ENCODE measurements around the gene SNW1. TPM values are rescaled to one million over a fixed set of nuclear protein-coding genes. Genes with fewer than 3 reads are reported as not detected.

SNW1 gene
- total RNA-seq, 1 experiment from 2014 or later = 233 TPM

DNA sequence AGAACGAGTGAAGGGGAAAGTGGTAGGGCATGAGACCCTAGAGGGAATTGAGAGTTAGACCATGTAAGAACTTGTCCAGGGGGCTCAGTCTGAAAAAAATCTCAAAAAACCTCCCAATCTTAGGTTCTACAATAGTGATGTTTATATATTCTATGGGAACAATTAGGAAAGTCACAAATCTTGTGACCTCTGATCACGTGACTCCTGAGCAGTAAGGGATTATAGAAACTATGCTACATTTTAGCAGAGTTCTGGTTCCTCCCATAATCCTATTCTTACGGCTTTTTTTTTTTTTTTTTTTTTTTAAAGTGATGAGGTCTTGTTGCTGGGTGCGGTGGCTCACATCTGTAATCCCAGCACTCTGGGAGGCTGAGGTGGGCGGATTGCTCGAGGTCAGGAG, 44.8 kb upstream of the SNW1 start:
- Histone ChIP-seq H3F3A (ENCODE audit: insufficient read depth, low read depth) (no peaks in the 10 kb centered on the region), H2AFZ (no peak overlapping the region), H3K27ac (no peak overlapping the region), H4K20me1 (ENCODE audit: insufficient read depth) (no peaks in the 10 kb centered on the region), H3K9me2 (ENCODE audit: insufficient read depth) (no peaks in the 10 kb centered on the region), H3K4me2 (no peak overlapping the region), H3K79me2 (ENCODE audit: low read depth) (peaks cover 10% of the 10 kb centered on the region), H3K27me3 (ENCODE audit: insufficient read depth, low read depth) (no peaks in the 10 kb centered on the region), H3K9me3 (ENCODE audit: insufficient read depth, low read depth) (no peaks in the 10 kb centered on the region), H3K4me3 (no peak overlapping the region), H3K4me1 (replicated peaks; ENCODE audit: insufficient read depth) (no peaks in the 10 kb centered on the region; the same call in 1 of the 2 replicates), H3K36me3 (ENCODE audit: low read depth) (no peaks in the 10 kb centered on the region)
- no peak for TF ChIP-seq CTCF (conservative IDR thresholded peaks at IDR 0.05)
- no peak for TF ChIP-seq EZH2 (IDR thresholded peaks at IDR 0.05; ENCODE audit: low read depth)
- POLR2A ChIA-PET (ENCODE audit: unreplicated experiment) = no interaction called here
- no TSS peak for BruUV-seq (replicated peaks)
- CTCF ChIA-PET = interaction anchor here (0.7 kb wide), 1 partner anchor 485 kb away, joined by 8 read pairs; the partner anchor contains the start of gene GSTZ1
- DNase-seq = no peak
- intact Hi-C loops (cut with micrococcal nuclease; ENCODE audit: unreplicated experiment) = no loop called here

- Histone ChIP-seq H3K27me3 (ENCODE audit: insufficient read depth, low read depth) (no peaks in the 10 kb centered on the region), H3K9me2 (ENCODE audit: insufficient read depth) (no peaks in the 10 kb centered on the region), H3K4me3 (no peak overlapping the region), H3K36me3 (ENCODE audit: low read depth) (no peaks in the 10 kb centered on the region), H3K79me2 (ENCODE audit: low read depth) (peaks cover 10% of the 10 kb centered on the region), H3K9me3 (ENCODE audit: insufficient read depth, low read depth) (no peaks in the 10 kb centered on the region), H3K4me2 (no peak overlapping the region), H3K4me1 (replicated peaks; ENCODE audit: insufficient read depth) (peaks cover under 1% of the 10 kb centered on the region), H3F3A (ENCODE audit: insufficient read depth, low read depth) (no peaks in the 10 kb centered on the region), H2AFZ (no peak overlapping the region), H4K20me1 (ENCODE audit: insufficient read depth) (no peaks in the 10 kb centered on the region), H3K27ac (no peak overlapping the region)
- BruUV-seq (replicated peaks) = no TSS peak
- CTCF ChIA-PET = interaction anchor here (0.6 kb wide), 1 partner anchor 72 kb away, joined by 14 read pairs; no protein-coding TSS in a partner anchor
- POLR2A ChIA-PET (ENCODE audit: unreplicated experiment) = no interaction called here
- intact Hi-C loops (cut with micrococcal nuclease; ENCODE audit: unreplicated experiment) = no loop called here
- TF ChIP-seq EZH2 (IDR thresholded peaks at IDR 0.05; ENCODE audit: low read depth) (no peak), CTCF (conservative IDR thresholded peaks at IDR 0.05) (peak; percentile 68)
- DNase-seq = peak; percentile 41 to 52
Measured at GRCh38 chr14:77804592-77804991, 43.6 kb upstream of the SNW1 start.

- ChIA-PET POLR2A (ENCODE audit: unreplicated experiment) (interaction anchor here (0.6 kb wide), 3 partner anchors 21 to 39 kb away, joined by 3 to 9 read pairs (median 5); no protein-coding TSS in a partner anchor), CTCF (interaction anchor here (1.4 kb wide), 1 partner anchor 40 kb away, joined by 9 read pairs; the partner anchor contains the start of gene SNW1)
- Histone ChIP-seq H3K9me2 (ENCODE audit: insufficient read depth) (no peaks in the 10 kb centered on the region), H3K4me2 (peak overlapping the region; percentile 92), H3K27me3 (ENCODE audit: insufficient read depth, low read depth) (no peaks in the 10 kb centered on the region), H3F3A (ENCODE audit: insufficient read depth, low read depth) (peaks cover 17% of the 10 kb centered on the region), H3K4me1 (replicated peaks; ENCODE audit: insufficient read depth) (peaks cover 16% of the 10 kb centered on the region), H3K9me3 (ENCODE audit: insufficient read depth, low read depth) (no peaks in the 10 kb centered on the region), H3K4me3 (peak overlapping the region; percentile 88), H3K79me2 (ENCODE audit: low read depth) (peaks cover 10% of the 10 kb centered on the region), H3K27ac (peak overlapping the region; percentile 58), H4K20me1 (ENCODE audit: insufficient read depth) (no peaks in the 10 kb centered on the region), H3K36me3 (ENCODE audit: low read depth) (no peaks in the 10 kb centered on the region), H2AFZ (peak overlapping the region; percentile 95)
- no peak for DNase-seq
- TF ChIP-seq CTCF (conservative IDR thresholded peaks at IDR 0.05) = no peak
- no peak for TF ChIP-seq EZH2 (IDR thresholded peaks at IDR 0.05; ENCODE audit: low read depth)
- BruUV-seq (replicated peaks) = TSS peak; percentile 58
- intact Hi-C loops (cut with micrococcal nuclease; ENCODE audit: unreplicated experiment) = loop anchor here (1.0 kb wide), 2 partner anchors 40 to 344 kb away; partner anchors contain the start of genes SNW1 and VIPAS39
Measured at GRCh38 chr14:77800814-77801213, 39.9 kb upstream of the SNW1 start.

Data from PC-9 (cell line).